ENCODE measurements around the gene IQSEC3.
"Not testable (repeated sequence)": the region's sequence is repeated elsewhere in the genome, so short reads cannot be mapped to it uniquely, and the experiment has no call there.

Gene IQSEC3

GRCh38 chr12:115518-115917 is 49.0 kb downstream of the IQSEC3 start:
- FAIRE-seq = no peak

- FAIRE-seq = no peak
Observed at GRCh38 chr12:115960-116915, 49.7 kb downstream of the IQSEC3 start.

GRCh38 chr12:117311-117710 is 50.7 kb downstream of the IQSEC3 start:
- no peak for FAIRE-seq

GRCh38 chr12:117816-118345 is 51.3 kb downstream of the IQSEC3 start:
- FAIRE-seq = no peak

- FAIRE-seq = no peak
Observed at GRCh38 chr12:118591-118990, 52.0 kb downstream of the IQSEC3 start.

GRCh38 chr12:120951-121350 is 54.4 kb downstream of the IQSEC3 start:
- FAIRE-seq = no peak

GRCh38 chr12:121647-122046 is 55.1 kb downstream of the IQSEC3 start:
- no peak for FAIRE-seq

- no peak for FAIRE-seq
Observed at GRCh38 chr12:125075-125474, 58.5 kb downstream of the IQSEC3 start.

GRCh38 chr12:125566-125965 is 59.0 kb downstream of the IQSEC3 start:
- no peak for FAIRE-seq

GRCh38 chr12:128079-128478 is 61.5 kb downstream of the IQSEC3 start:
- FAIRE-seq = no peak

GRCh38 chr12:129001-129400 is 62.4 kb downstream of the IQSEC3 start:
- no peak for FAIRE-seq

GRCh38 chr12:130519-130918 is 64.0 kb downstream of the IQSEC3 start:
- FAIRE-seq = no peak

- no peak for FAIRE-seq
Observed at GRCh38 chr12:131008-131407, 64.4 kb downstream of the IQSEC3 start.

- FAIRE-seq = no peak
Observed at GRCh38 chr12:131732-132495, 65.3 kb downstream of the IQSEC3 start.

- FAIRE-seq = not testable (repeated sequence)
Observed at GRCh38 chr12:133616-134232, 67.2 kb downstream of the IQSEC3 start.

- FAIRE-seq = no peak
Observed at GRCh38 chr12:135138-135537, 68.6 kb downstream of the IQSEC3 start.

GRCh38 chr12:138171-138897 is 71.8 kb downstream of the IQSEC3 start:
- FAIRE-seq = no peak

- FAIRE-seq = no peak
Observed at GRCh38 chr12:138898-139534, 72.4 kb downstream of the IQSEC3 start.

GRCh38 chr12:139585-139984 is 73.0 kb downstream of the IQSEC3 start:
- peak; percentile 90 for FAIRE-seq

GRCh38 chr12:140162-140561 is 73.6 kb downstream of the IQSEC3 start:
- FAIRE-seq = no peak

GRCh38 chr12:143964-144649 is 77.5 kb downstream of the IQSEC3 start:
- no peak for FAIRE-seq

Measured in islet of Langerhans (tissue), 1 donor.